HEK293 (cell line): ENCODE results near the gene TCF12.

Experiments used
- CTCF ChIA-PET: fragments of 350-600 bp; formaldehyde crosslinking; extraction: SDS; loops from one replicate; lab custom pipeline; 2021; ENCODE audit warnings: antibody characterized with exemption; lab: Yijun Ruan, JAX
- POLR2A ChIA-PET: fragments of 300-600 bp; formaldehyde crosslinking; extraction: SDS; loops from one replicate; lab custom pipeline; 2020; ENCODE audit warnings: antibody characterized with exemption, inconsistent platforms; lab: Yijun Ruan, JAX
- H3K27ac ChIP-seq: fragments of 200-500 bp; sonication (Bioruptor generic); 2 replicates; pipeline ENCODE4 v1.5.1; 2014; ENCODE audit warnings: low read depth, low read length, control low read depth, inconsistent platforms; ENCODE audit errors: extremely low read depth
- H3K36me3 ChIP-seq, 2 experiments: fragments of 200-500 bp in 1 of 2; sonication (Bioruptor generic) in 1 of 2; 1 replicate in 1 of 2; 2 replicates in 1 of 2; pipeline ENCODE4 v1.5.1; 2014 to 2017; ENCODE audit warnings: inconsistent platforms in 2 of 2, low read length in 2 of 2; ENCODE audit not compliant: control insufficient read depth in 2 of 2, insufficient read depth in 1 of 2
- H3K4me1 ChIP-seq: fragments of 200-500 bp; sonication (Bioruptor generic); 2 replicates; pipeline ENCODE4 v1.5.1; 2014; ENCODE audit warnings: mild to moderate bottlenecking, low read length, inconsistent platforms; ENCODE audit not compliant: control insufficient read depth, insufficient read depth
- H3K4me3 ChIP-seq: 2 replicates; pipeline ENCODE4 v1.5.1; 2011; ENCODE audit warnings: low read depth, mild to moderate bottlenecking, control low read depth, low read length, moderate library complexity
- H3K9me3 ChIP-seq: fragments of 200-500 bp; sonication (Bioruptor generic); 2 replicates; pipeline ENCODE4 v1.5.1; 2014; ENCODE audit warnings: low read depth, low read length, inconsistent platforms; ENCODE audit not compliant: control insufficient read depth, insufficient read depth
- KLF16 ChIP-seq: fragments of 450-650 bp; formaldehyde crosslinking; IDR thresholded peaks from 2 replicates; pipeline ENCODE4 v1.5.1; 2017; ENCODE audit warnings: missing biosample characterization, missing genetic modification characterization
- KLF9 ChIP-seq: fragments of 450-650 bp; formaldehyde crosslinking; IDR thresholded peaks from 2 replicates; pipeline ENCODE4 v1.5.1; 2016; ENCODE audit warnings: missing biosample characterization, missing genetic modification characterization, low read depth
- OVOL3 ChIP-seq: fragments of 450-650 bp; formaldehyde crosslinking; IDR thresholded peaks from 2 replicates; pipeline ENCODE4 v1.5.1; 2016; ENCODE audit warnings: missing biosample characterization, missing genetic modification characterization
- ZBTB21 ChIP-seq: fragments of 450-650 bp; formaldehyde crosslinking; IDR thresholded peaks from 2 replicates; pipeline ENCODE4 v1.5.1; 2017; ENCODE audit warnings: missing biosample characterization, missing genetic modification characterization
- ZBTB48 ChIP-seq: fragments of 450-650 bp; formaldehyde crosslinking; IDR thresholded peaks from 2 replicates; pipeline ENCODE4 v1.5.1; 2016; ENCODE audit warnings: missing biosample characterization, missing genetic modification characterization
- ZFP37 ChIP-seq: fragments of 450-650 bp; formaldehyde crosslinking; IDR thresholded peaks from 2 replicates; pipeline ENCODE4 v1.5.1; 2016; ENCODE audit warnings: missing biosample characterization, missing genetic modification characterization
- ZNF416 ChIP-seq: fragments of 450-650 bp; formaldehyde crosslinking; IDR thresholded peaks from 2 replicates; pipeline ENCODE4 v1.5.1; 2016; ENCODE audit warnings: missing biosample characterization, missing genetic modification characterization
- ZXDB ChIP-seq: fragments of 450-650 bp; formaldehyde crosslinking; IDR thresholded peaks from 2 replicates; pipeline ENCODE4 v1.5.1; 2016; ENCODE audit warnings: missing biosample characterization, missing genetic modification characterization
- TF ChIP-seq, protein P1 (sequence below): fragments of 450-650 bp; formaldehyde crosslinking; IDR thresholded peaks from 2 replicates; pipeline ENCODE4 v1.5.1; 2016; ENCODE audit warnings: missing biosample characterization, missing genetic modification characterization
- TF ChIP-seq, protein P2 (sequence below): fragments of 450-650 bp; formaldehyde crosslinking; IDR thresholded peaks from 2 replicates; pipeline ENCODE4 v1.5.1; 2017; ENCODE audit warnings: missing biosample characterization, missing genetic modification characterization

The TCF12 gene

DNA sequence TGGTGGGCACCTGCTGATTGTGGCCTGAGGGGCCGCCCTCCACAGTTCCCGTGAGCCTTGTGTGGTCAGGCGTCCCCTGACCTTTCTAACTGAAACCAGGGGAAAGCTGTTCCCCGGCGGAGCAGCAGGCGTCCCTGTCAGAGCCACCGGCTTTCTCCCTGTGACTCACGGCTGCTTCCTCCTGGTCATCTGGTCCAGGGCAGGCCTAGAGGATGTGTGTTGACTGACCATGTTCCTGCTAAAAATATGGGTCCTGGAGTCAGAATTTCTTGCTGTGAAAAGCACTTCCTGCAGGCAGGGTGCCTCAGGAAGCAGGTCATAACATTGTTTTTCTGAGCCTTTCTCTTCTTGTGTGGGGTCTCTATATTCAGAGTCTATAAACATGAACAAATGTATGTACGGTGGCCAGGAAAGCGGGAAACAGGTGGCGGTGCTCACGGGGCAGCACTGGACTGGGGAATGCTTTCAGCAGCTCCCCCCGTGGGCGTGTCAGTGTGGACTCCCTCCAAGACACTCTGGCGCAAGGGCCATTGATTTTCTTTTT is 419.5 kb downstream of the TCF12 start (continued):
- TF ChIP-seq, protein P1, sequence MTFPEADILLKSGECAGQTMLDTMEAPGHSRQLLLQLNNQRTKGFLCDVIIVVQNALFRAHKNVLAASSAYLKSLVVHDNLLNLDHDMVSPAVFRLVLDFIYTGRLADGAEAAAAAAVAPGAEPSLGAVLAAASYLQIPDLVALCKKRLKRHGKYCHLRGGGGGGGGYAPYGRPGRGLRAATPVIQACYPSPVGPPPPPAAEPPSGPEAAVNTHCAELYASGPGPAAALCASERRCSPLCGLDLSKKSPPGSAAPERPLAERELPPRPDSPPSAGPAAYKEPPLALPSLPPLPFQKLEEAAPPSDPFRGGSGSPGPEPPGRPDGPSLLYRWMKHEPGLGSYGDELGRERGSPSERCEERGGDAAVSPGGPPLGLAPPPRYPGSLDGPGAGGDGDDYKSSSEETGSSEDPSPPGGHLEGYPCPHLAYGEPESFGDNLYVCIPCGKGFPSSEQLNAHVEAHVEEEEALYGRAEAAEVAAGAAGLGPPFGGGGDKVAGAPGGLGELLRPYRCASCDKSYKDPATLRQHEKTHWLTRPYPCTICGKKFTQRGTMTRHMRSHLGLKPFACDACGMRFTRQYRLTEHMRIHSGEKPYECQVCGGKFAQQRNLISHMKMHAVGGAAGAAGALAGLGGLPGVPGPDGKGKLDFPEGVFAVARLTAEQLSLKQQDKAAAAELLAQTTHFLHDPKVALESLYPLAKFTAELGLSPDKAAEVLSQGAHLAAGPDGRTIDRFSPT (tag by site-specific recombination), result no peak
- TF ChIP-seq ZNF416 (tag by site-specific recombination) (no peak), ZBTB21 (no peak)
- TF ChIP-seq, protein P2, sequence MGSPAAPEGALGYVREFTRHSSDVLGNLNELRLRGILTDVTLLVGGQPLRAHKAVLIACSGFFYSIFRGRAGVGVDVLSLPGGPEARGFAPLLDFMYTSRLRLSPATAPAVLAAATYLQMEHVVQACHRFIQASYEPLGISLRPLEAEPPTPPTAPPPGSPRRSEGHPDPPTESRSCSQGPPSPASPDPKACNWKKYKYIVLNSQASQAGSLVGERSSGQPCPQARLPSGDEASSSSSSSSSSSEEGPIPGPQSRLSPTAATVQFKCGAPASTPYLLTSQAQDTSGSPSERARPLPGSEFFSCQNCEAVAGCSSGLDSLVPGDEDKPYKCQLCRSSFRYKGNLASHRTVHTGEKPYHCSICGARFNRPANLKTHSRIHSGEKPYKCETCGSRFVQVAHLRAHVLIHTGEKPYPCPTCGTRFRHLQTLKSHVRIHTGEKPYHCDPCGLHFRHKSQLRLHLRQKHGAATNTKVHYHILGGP (tag by site-specific recombination), result no peak
- TF ChIP-seq, all 188 proteins: peak for 0

- H3K9me3 ChIP-seq, result no peaks in the 10 kb centered on the region
- no peak overlapping the region for H3K27ac ChIP-seq
- ChIA-PET POLR2A (no interaction called here), CTCF (interaction anchor here (0.7 to 7.9 kb wide), 9 partner anchors 9 to 203 kb away, joined by 3 to 201 read pairs (median 4); no protein-coding TSS in a partner anchor)
- H3K36me3 ChIP-seq, result no peaks in the 10 kb centered on the region
- H3K4me1 ChIP-seq, result no peaks in the 10 kb centered on the region
- no peak for TF ChIP-seq OVOL3 (tag by site-specific recombination)
- no peak for TF ChIP-seq KLF16 (tag by site-specific recombination)
- no peak for TF ChIP-seq KLF9 (tag by site-specific recombination)
- no peak for TF ChIP-seq ZFP37 (tag by site-specific recombination)
- no peak for TF ChIP-seq ZXDB (tag by site-specific recombination)
- TF ChIP-seq ZBTB48 (tag by site-specific recombination), result no peak
- TF ChIP-seq, all 188 proteins: peak for 0
- H3K4me3 ChIP-seq, result no peak overlapping the region
Measured at GRCh38 chr15:57339321-57339720, 420.9 kb downstream of the TCF12 start.
